HUES6 (cell line): ENCODE results near the gene BICC1.

Source experiments
- H3K27ac ChIP-seq: 2 replicates; pipeline ENCODE4 v1.7.0; 2013; ENCODE audit warnings: low read depth, mild to moderate bottlenecking, low read length, inconsistent platforms
- H3K27me3 ChIP-seq: 2 replicates; pipeline ENCODE4 v1.6.1; 2013; ENCODE audit warnings: low read length; ENCODE audit not compliant: control insufficient read depth, insufficient read depth
- H3K36me3 ChIP-seq: 2 replicates; pipeline ENCODE4 v1.6.1; 2013; ENCODE audit warnings: low read length; ENCODE audit not compliant: control insufficient read depth, insufficient read depth
- H3K4me1 ChIP-seq: 2 replicates; pipeline ENCODE4 v1.6.1; 2013; ENCODE audit warnings: low read length; ENCODE audit not compliant: control insufficient read depth, insufficient read depth
- H3K4me3 ChIP-seq: 2 replicates; pipeline ENCODE4 v1.5.1; 2013; ENCODE audit warnings: low read depth, low read length
- H3K9ac ChIP-seq: one replicate; pipeline ENCODE4 v1.6.1; 2013; ENCODE audit warnings: mild to moderate bottlenecking, low read length
- H3K9me3 ChIP-seq: 2 replicates; pipeline ENCODE4 v1.6.1; 2013; ENCODE audit warnings: low read depth, low read length; ENCODE audit not compliant: control insufficient read depth, insufficient read depth

BICC1 gene

DNA sequence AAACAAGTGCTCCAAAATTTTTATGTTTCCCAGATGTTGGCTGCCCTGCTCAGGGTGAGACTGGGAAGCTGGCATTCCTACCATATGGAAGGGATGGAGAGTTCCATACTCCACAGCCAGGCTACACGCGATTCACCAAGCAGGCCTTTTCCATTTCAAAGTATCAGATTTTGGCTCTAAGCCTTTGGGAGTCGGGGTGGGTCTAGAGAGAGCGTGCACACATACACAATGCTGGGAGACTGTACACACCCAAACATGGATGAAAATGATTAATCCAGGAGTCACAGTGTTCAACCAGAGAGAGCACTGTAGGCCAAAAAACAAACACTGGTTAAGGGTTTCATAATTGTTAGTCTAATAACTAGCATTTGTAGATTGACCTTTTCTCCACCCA lies 295.0 kb downstream of the BICC1 start:
- no peak overlapping the region for H3K9ac ChIP-seq
- H3K4me3 ChIP-seq = no peak overlapping the region
- no peaks in the 10 kb centered on the region for H3K4me1 ChIP-seq
- no peak overlapping the region for H3K27ac ChIP-seq
- no peaks in the 10 kb centered on the region for H3K27me3 ChIP-seq
- H3K9me3 ChIP-seq = no peaks in the 10 kb centered on the region
- no peaks in the 10 kb centered on the region for H3K36me3 ChIP-seq

DNA sequence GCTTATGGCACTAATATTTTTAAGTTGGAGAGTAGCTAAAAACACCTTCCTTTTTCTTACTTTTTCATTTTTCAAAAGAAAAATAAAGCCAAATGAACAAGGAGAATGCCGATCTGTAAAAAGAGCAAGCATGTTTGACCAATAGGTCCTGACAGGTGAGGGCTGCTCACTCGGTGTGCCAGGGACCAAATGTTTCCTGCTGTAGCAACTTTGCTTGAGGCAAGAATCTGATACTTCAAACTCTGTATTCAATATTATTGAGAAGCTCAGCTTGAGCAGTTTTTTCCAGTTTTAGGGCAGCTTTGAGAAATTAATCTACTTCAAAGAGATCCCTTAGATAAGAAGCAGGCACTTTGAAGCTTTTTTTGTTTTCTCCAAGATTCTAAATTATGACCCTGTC lies 298.1 kb downstream of the BICC1 start:
- Histone ChIP-seq H3K36me3 (no peaks in the 10 kb centered on the region), H3K27ac (no peak overlapping the region), H3K4me1 (no peaks in the 10 kb centered on the region), H3K9me3 (no peaks in the 10 kb centered on the region), H3K27me3 (no peaks in the 10 kb centered on the region), H3K9ac (no peak overlapping the region), H3K4me3 (no peak overlapping the region)

DNA sequence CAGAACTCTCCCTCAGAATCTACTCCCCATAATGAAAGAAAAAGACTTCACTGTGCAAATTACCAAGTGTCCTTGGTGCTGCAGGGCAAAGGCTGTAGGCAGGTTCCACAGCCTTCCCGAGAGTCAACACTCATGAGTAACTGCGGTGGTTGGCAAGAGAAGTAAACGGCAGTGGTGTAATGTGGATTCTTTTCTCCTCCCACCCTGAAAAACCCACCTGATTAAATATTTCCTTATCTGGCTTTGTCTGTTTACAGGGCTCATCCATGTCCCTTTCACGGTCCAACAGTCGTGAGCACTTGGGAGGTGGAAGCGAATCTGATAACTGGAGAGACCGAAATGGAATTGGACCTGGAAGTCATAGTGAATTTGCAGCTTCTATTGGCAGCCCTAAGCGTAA lies 300.9 kb downstream of the BICC1 start:
- Histone ChIP-seq H3K9me3 (no peaks in the 10 kb centered on the region), H3K27ac (no peak overlapping the region), H3K4me1 (no peaks in the 10 kb centered on the region; the same call in 1 of the 2 replicates), H3K36me3 (no peaks in the 10 kb centered on the region), H3K27me3 (no peaks in the 10 kb centered on the region), H3K4me3 (no peak overlapping the region), H3K9ac (no peak overlapping the region)

DNA sequence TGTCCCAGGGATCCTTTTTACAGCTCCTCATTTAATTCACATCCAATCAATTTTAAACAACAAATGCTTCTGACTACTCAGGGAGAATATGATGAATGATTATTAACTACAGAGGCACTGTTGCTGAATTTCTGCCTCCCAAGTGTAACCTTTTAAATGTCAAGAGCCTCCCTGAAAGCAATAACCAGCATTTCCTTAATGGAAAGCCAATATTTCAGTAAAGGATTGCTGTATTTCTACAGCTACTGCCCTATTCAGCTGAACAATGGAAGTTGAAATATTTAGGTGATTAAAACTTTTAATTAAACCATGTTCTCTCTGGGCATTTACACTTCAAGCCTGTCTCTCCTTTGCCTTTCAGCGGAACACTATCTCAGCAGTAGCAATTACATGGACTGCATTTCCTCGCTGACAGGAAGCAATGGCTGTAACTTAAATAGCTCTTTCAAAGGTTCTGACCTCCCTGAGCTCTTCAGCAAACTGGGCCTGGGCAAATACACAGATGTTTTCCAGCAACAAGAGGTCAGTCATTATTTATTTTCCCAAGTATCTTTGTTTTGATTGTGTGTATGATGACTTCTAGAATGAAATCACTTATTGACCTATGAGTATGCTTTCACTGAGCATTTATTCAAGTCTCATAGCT lies 304.7 kb downstream of the BICC1 start:
- H3K4me1 ChIP-seq = no peaks in the 10 kb centered on the region; the same call in 1 of the 2 replicates

DNA sequence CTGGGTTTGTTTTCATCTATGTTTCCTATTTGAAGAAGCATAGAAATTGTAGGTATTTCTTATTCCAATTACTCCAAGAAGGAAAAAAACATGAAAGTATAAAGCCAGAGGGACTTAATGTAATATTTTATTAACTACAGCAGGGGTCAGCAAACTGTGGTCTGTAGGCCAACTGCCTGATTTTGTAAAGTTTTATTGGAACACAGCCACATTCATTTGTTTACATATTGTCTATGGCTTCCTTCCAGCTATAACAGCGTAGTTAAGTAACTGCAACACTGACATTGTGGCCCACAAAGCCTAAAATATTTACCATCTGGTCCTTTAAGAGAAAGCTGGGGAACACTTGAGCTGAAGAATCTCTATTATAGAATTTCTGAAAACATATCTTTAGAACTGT lies 306.2 kb downstream of the BICC1 start:
- no peaks in the 10 kb centered on the region; the same call in 1 of the 2 replicates for H3K4me1 ChIP-seq
- no peaks in the 10 kb centered on the region for H3K27me3 ChIP-seq
- no peaks in the 10 kb centered on the region for H3K9me3 ChIP-seq
- no peak overlapping the region for H3K9ac ChIP-seq
- no peak overlapping the region for H3K4me3 ChIP-seq
- no peaks in the 10 kb centered on the region for H3K36me3 ChIP-seq
- no peak overlapping the region for H3K27ac ChIP-seq

More for the DNA sequence above, 304.7 kb downstream of the BICC1 start:
- H3K27ac ChIP-seq = no peak overlapping the region
- no peak overlapping the region for H3K9ac ChIP-seq
- no peaks in the 10 kb centered on the region for H3K36me3 ChIP-seq
- no peaks in the 10 kb centered on the region for H3K27me3 ChIP-seq
- no peak overlapping the region for H3K4me3 ChIP-seq
- no peaks in the 10 kb centered on the region for H3K9me3 ChIP-seq

DNA sequence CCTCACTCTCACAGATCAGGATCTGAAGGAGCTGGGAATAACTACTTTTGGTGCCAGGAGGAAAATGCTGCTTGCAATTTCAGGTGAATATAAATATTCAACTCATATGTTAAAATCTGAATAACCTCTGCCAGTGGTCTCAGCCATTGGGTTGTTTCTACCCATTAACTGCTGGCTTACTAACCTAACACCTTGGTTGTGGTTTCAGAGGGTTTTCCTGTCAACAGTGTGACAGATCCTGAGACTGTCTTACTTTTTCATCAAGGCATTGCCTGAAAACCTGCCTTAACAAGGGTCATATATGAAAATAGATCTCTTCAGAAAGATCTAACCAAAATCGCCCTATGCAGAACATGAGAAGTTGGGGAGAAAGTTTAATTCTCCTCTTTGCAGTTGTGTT lies 307.7 kb downstream of the BICC1 start:
- no peak overlapping the region for H3K9ac ChIP-seq

DNA sequence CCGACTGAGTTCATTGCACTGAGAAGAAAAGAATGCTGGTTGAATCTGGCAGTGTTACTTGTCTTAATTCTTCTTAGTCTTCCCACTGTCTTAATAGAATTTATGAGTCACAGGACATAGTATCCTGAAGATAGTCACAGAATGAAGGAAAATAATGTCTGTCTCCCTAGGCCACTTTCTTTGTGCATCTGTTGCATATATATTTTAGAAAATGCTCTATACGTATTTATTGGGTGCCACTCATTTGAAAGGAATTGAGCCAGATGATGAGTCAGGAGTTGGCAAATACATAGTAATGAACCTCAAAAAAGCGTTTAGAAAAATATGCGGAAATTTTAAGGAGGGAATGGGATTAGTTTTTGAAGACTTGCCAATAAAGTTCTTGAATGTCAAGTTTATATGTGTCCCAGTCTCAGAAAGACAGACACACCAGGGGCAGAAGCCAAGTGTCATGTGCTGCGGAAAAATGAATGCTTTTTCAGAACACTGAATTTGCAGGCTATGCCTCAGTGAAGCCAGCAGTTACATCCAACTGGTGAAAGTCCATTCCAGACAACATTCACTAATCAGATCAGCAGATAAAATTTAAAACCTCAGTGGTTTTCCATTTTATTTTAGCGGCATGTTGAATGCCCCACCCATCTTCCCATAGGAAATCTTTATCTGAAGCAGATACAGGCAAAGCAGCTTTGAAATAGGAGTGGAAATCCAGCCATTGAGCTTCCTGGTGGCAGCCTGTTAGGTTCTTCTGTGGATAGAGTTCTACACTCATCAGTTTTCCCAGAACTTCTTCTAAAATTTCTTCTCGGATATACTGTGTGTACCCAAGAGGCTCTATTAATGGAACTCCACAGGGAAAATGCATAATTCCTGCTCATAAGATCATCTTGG lies 308.4 kb downstream of the BICC1 start:
- Histone ChIP-seq H3K27me3 (no peaks in the 10 kb centered on the region), H3K36me3 (no peaks in the 10 kb centered on the region), H3K4me3 (no peak overlapping the region), H3K4me1 (no peaks in the 10 kb centered on the region; the same call in 1 of the 2 replicates), H3K27ac (no peak overlapping the region), H3K9ac (no peak overlapping the region), H3K9me3 (no peaks in the 10 kb centered on the region)

More for the DNA sequence above, 307.7 kb downstream of the BICC1 start:
- Histone ChIP-seq H3K4me3 (no peak overlapping the region), H3K36me3 (no peaks in the 10 kb centered on the region), H3K4me1 (no peaks in the 10 kb centered on the region; the same call in 1 of the 2 replicates), H3K9me3 (no peaks in the 10 kb centered on the region), H3K27me3 (no peaks in the 10 kb centered on the region), H3K27ac (no peak overlapping the region)

DNA sequence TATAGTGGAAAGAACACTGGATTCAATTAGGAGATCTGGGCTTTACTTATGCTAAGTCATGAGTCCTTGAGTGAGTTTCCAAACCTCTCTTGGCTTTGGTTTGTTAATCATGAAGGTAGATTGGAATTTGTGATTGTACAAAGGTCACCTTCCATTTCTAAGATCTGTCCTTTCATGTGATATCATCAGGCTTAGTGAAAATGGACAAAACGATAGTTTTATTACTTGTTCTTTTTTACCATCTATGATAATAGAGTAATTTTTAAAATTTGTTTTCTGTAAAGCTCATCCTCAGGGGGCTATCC lies 309.0 kb downstream of the BICC1 start:
- no peaks in the 10 kb centered on the region for H3K9me3 ChIP-seq
- no peaks in the 10 kb centered on the region; the same call in 1 of the 2 replicates for H3K4me1 ChIP-seq
- no peaks in the 10 kb centered on the region for H3K36me3 ChIP-seq
- H3K9ac ChIP-seq = no peak overlapping the region
- H3K27me3 ChIP-seq = no peaks in the 10 kb centered on the region
- H3K27ac ChIP-seq = no peak overlapping the region
- H3K4me3 ChIP-seq = no peak overlapping the region

DNA sequence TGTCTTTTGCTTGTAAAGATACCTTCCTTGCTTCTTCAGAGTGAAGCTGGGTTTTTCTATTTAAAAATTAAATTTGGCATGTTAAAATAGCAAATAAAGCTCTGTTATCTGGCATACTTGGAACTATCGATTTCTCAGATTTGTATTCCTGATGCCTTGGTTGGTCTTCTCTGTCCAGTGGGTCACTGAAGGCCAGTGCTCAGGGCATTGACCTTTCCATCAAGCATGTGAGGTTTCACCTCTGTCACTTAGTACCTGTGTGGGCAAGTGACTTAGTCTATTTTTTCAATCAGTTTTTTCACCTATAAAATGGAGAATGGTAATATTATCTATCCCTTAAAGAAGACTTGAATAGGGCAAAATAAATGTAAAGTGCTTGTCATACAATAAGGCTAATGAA lies 311.3 kb downstream of the BICC1 start:
- H3K9ac ChIP-seq = no peak overlapping the region
- no peak overlapping the region for H3K4me3 ChIP-seq
- no peaks in the 10 kb centered on the region for H3K9me3 ChIP-seq
- H3K36me3 ChIP-seq = no peaks in the 10 kb centered on the region
- no peak overlapping the region for H3K27ac ChIP-seq
- no peaks in the 10 kb centered on the region for H3K4me1 ChIP-seq
- H3K27me3 ChIP-seq = no peaks in the 10 kb centered on the region

DNA sequence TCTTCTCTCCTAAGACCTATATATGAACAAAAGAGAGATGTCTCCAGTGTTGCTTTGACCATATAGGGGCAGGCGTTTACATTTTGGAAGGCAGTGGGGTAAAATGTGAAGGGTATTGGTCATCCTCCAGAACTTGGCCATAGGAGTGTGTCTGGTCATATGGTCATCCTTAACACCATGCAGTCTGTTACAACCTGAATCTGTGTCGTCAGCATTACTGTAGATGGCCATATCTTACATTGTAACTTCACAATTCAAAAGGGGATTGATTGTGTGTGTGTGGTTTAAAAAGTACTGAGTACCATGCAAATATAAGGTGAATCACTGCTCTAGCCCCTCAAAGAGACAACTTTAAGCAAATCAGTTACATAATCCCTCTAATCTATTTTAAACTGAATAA lies 311.7 kb downstream of the BICC1 start:
- Histone ChIP-seq H3K27me3 (no peaks in the 10 kb centered on the region), H3K27ac (no peak overlapping the region), H3K9me3 (no peaks in the 10 kb centered on the region), H3K4me1 (no peaks in the 10 kb centered on the region), H3K9ac (no peak overlapping the region), H3K4me3 (no peak overlapping the region), H3K36me3 (no peaks in the 10 kb centered on the region)

DNA sequence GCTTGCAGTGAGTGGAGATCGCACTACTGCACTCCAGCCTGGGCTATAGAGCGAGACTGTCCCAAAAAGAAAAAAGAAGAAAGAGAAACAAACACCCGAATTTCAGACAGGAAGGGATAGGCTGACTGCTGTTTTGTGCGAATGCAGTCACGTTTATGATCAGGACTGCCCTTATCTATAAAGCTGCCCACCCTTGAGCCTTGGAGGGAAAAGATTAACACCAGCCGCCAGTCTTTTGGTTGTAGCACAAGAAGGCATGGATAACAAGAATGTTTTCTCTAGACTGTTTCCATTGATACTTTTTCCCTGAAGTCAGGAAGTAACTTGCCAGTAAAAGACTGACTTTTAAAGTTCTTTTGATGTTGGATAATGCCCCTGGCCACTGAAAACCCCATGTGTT lies 314.0 kb downstream of the BICC1 start:
- Histone ChIP-seq H3K27ac (no peak overlapping the region), H3K4me3 (no peak overlapping the region), H3K36me3 (no peaks in the 10 kb centered on the region), H3K9ac (no peak overlapping the region), H3K4me1 (no peaks in the 10 kb centered on the region), H3K9me3 (no peaks in the 10 kb centered on the region), H3K27me3 (no peaks in the 10 kb centered on the region)
